Stimulated activated effector memory CD8-positive, alpha-beta T cell treated with anti-CD3 and anti-CD28 coated beads, Interleukin-12 subunit alpha, Interleukin-12 subunit beta, amount 100 ng/mL, for 72 hours (primary cell): ENCODE measurements around the gene GALNT2.

Experiments used
- ATAC-seq: fragments of 150-1000 bp; cut with Tn5 transposase; 2 replicates; pipeline ENCODE4 v1.10.0; 2021
- DNase-seq, 2 donors: peaks; one replicate each; pipeline ENCODE4 v3.0.0; 2021 to 2022; ENCODE audit warnings: low spot score in 2 of 2
- H3K27ac Mint-ChIP-seq: one replicate; pipeline ENCODE4 v1.8.0; 2022; ENCODE audit warnings: mild to moderate bottlenecking, mixed read lengths
- H3K36me3 Mint-ChIP-seq: one replicate; pipeline ENCODE4 v1.8.0; 2022; ENCODE audit warnings: mild to moderate bottlenecking, mixed read lengths
- H3K4me1 Mint-ChIP-seq: one replicate; pipeline ENCODE4 v1.8.0; 2022; ENCODE audit warnings: mixed read lengths
- H3K4me3 Mint-ChIP-seq: one replicate; pipeline ENCODE4 v1.8.0; 2022; ENCODE audit warnings: mild to moderate bottlenecking, mixed read lengths
- H3K9me3 Mint-ChIP-seq: one replicate; pipeline ENCODE4 v1.8.0; 2022; ENCODE audit warnings: mixed read lengths

Gene GALNT2

DNA sequence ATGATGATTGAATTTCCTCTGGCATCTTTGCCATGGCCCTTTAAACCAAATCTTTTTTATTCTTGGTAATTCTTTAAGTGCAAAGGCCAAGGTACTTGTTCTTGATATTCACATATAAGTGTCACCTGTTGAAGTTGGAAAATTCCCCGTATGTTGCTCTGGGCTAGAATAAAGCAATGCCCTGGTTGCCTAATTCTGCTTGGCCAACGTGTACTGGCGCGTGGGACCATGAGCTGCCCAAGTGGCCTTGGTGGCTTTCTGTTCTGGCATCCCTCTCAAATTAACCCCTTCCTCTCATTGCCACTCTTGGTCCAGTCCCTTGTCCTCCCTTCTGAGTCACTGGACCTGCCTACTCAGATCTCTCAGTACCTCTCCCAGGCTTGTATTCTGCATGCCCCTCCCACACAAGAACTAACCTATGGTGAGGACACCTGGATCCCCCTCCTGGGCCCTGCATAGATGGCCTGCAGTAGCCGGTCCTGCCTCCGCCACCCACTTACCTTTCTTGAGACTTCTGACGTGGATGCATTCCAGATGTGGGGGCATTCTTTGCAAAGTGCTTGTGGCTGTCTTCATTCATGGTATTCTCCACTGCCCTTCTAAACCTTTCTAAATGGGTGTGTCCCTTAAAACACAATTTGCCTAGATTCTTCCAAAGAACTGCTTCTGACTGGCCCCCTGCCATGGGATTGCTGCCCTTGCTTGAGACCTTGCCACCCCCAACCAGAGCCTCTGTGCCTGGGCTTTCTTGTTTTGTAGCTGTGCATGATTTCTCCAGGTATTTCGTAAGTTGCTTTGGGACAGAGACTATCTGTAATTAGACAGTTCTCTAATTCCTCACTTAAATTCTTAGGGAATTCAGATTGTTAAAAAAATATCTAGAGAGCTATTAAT, 152.4 kb downstream of the GALNT2 start:
- H3K9me3 Mint-ChIP-seq, result no peaks in the 10 kb centered on the region
- no peak for DNase-seq
- no peak overlapping the region for H3K4me3 Mint-ChIP-seq
- peaks cover 42% of the 10 kb centered on the region for H3K4me1 Mint-ChIP-seq
- H3K27ac Mint-ChIP-seq, result no peak overlapping the region
- no peaks in the 10 kb centered on the region for H3K36me3 Mint-ChIP-seq
- ATAC-seq, result no peak

DNA sequence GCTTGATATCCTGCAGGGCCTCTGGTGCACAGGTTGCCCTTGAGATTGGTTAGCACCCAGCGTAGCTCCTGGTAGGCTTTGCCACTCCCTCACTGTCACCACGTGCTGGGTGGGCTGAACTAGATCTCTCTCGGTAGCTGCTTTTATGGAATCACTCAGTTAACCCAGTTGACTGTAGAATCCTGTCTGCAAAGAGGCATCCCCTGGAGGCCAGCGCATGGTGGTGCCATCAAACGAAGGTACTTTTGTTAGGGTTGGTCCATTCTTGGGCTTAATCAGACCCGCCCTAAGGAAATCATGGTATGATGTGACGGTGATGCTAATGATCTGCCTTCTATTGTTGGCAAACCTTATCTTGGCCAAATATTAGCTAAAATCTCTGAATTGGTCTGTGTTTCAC, 153.4 kb downstream of the GALNT2 start:
- ATAC-seq, result no peak
- H3K4me3 Mint-ChIP-seq, result no peak overlapping the region
- H3K36me3 Mint-ChIP-seq, result no peaks in the 10 kb centered on the region
- no peaks in the 10 kb centered on the region for H3K9me3 Mint-ChIP-seq
- H3K4me1 Mint-ChIP-seq, result peaks cover 36% of the 10 kb centered on the region
- no peak for DNase-seq
- no peak overlapping the region for H3K27ac Mint-ChIP-seq

DNA sequence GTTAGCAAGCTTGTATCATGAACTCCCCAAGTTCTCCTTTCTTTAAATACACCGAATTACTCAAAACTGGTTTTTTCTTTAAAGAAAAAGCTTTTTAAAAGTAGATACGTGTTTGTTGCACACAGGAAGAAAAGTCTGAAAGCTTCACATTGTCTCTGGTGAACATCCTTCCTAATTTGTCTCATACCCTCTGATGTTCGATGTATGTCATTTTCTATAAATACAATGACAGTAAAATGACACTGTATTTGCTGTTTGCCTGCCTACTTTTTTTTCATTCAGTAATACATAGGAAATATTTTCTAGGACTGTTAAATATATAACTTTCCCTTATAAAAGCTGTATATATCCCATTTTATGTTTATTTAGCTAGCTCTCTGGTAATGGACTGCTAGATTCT, 153.9 kb downstream of the GALNT2 start:
- H3K36me3 Mint-ChIP-seq, result no peaks in the 10 kb centered on the region
- DNase-seq (no peak), ATAC-seq (no peak)
- peaks cover 36% of the 10 kb centered on the region for H3K4me1 Mint-ChIP-seq
- no peak overlapping the region for H3K4me3 Mint-ChIP-seq
- no peaks in the 10 kb centered on the region for H3K9me3 Mint-ChIP-seq
- H3K27ac Mint-ChIP-seq, result no peak overlapping the region

DNA sequence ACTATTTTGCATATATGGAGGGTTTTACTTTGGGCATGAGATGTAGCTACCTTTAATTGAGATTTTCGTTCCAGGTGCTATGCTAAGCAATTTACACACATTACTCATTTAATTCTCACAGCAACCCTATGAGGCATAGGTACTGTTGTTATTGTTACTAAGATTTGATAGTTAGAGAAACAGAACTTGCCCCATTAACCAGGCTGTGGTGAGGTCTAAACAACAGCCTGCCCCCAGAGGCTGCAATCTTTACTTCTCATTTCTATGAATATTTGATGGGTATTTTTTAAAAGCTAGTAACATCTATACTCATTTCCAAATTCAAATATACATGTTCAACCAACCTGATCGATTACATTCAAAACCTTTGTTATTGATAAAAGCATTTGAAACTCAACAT, 155.6 kb downstream of the GALNT2 start:
- DNase-seq (no peak), ATAC-seq (peak; percentile 83)
- peaks cover 36% of the 10 kb centered on the region for H3K4me1 Mint-ChIP-seq
- no peaks in the 10 kb centered on the region for H3K9me3 Mint-ChIP-seq
- H3K27ac Mint-ChIP-seq, result no peak overlapping the region
- no peak overlapping the region for H3K4me3 Mint-ChIP-seq
- no peaks in the 10 kb centered on the region for H3K36me3 Mint-ChIP-seq

DNA sequence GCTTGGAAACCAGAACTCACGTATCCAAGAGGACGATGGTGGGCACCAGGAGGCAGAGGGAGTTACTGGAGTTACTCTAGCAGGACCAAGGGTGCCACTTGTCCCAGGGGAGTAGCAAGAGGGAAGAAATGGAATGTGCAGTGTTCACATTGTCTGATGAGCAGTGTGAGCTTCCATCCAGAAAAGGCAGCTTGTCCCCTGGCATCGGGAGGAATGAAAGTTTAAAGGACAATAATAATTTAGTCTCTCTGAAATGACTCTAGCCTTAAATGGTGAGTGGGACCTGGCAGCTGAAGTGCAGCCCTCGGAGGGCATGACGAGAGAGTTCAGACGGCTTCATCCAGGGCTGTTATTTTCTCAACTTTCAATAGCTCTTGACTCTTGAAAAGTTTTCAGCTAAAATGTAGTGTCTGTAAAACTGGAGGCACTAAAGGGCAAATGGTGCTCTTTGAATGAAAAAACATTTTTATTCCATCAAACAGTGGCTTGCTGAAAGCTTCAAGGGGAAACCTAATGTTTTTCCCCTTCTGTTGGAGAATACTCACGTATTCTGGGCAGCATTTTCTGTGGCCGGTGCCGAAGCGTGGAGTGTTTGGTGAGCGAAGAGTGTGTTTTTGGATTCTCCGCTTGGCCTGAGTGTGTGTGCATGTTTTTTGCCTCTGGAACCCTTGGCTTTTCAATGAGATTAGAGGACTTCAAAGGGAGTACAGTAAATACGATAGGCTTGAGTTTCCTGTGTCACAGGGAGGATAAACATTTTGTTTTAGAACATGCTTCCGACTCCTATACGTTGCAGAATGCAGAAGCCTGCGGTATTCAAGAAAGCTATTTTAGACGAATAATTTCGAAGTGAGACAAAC, 157.3 kb downstream of the GALNT2 start:
- H3K9me3 Mint-ChIP-seq, result no peaks in the 10 kb centered on the region
- H3K4me3 Mint-ChIP-seq, result no peak overlapping the region
- H3K27ac Mint-ChIP-seq, result no peak overlapping the region
- H3K4me1 Mint-ChIP-seq, result peaks cover 23% of the 10 kb centered on the region
- DNase-seq, result no peak
- ATAC-seq, result no peak
- no peaks in the 10 kb centered on the region for H3K36me3 Mint-ChIP-seq

DNA sequence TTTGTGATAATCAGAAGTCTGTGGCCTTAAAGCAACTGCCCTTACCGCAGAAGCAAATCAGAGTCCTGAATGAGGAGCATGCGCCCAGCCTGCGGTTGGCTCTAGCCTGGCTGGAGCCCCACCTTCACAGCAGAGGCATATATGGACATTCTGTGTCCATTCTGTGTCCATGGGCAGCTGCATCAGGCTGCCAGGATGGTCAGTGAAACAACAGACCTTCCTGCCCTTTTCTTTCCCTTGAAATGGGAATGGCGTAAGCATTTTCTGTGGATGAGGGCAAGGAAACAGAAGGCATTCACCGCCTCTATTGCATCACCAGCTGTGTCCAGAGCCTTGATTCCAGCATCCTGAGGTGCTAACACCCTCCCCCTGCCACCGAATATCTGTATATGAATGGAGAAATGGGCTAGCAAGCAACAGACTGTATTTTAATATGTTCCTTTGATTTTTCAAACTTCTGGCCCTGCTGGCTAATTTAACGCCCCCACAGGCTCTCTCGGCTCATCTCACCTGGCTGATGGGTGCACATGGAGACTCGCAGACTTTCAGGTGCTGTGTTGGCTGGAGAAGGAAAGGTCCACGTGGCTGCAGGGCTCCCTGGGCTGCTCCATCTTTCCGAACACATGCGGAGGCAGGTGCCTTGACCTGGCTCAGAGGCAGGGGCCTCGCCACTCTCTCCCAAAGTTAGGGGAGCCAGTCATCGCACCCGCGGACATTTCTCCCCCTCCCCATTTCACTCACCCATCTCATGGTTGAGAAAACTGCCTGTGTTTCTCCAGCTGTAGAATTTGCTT, 159.2 kb downstream of the GALNT2 start:
- DNase-seq (no peak), ATAC-seq (no peak)
- no peaks in the 10 kb centered on the region for H3K36me3 Mint-ChIP-seq
- H3K4me1 Mint-ChIP-seq, result peaks cover 25% of the 10 kb centered on the region
- H3K27ac Mint-ChIP-seq, result no peak overlapping the region
- no peak overlapping the region for H3K4me3 Mint-ChIP-seq
- H3K9me3 Mint-ChIP-seq, result no peaks in the 10 kb centered on the region

DNA sequence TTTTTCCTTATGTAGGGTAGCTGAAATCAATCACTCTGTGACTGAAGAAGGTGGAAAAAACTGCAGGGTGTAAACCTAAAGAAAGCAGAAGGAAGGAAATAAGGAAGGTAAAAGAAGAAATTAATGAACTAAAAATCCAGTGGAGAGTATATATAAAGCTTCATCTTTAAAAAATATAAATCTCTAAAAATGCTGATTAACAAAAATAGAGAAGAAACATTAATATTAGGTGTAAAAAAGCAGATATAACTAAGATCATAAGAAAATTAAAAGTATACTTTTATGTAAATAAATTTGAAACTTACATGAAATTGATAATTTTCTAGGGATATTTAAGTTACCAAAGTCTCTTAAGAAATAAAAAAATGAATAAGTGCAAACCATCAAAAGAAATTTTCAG, 159.8 kb downstream of the GALNT2 start:
- DNase-seq (no peak), ATAC-seq (no peak)
- peaks cover 31% of the 10 kb centered on the region for H3K4me1 Mint-ChIP-seq
- no peak overlapping the region for H3K4me3 Mint-ChIP-seq
- H3K27ac Mint-ChIP-seq, result no peak overlapping the region
- H3K9me3 Mint-ChIP-seq, result no peaks in the 10 kb centered on the region
- no peaks in the 10 kb centered on the region for H3K36me3 Mint-ChIP-seq

DNA sequence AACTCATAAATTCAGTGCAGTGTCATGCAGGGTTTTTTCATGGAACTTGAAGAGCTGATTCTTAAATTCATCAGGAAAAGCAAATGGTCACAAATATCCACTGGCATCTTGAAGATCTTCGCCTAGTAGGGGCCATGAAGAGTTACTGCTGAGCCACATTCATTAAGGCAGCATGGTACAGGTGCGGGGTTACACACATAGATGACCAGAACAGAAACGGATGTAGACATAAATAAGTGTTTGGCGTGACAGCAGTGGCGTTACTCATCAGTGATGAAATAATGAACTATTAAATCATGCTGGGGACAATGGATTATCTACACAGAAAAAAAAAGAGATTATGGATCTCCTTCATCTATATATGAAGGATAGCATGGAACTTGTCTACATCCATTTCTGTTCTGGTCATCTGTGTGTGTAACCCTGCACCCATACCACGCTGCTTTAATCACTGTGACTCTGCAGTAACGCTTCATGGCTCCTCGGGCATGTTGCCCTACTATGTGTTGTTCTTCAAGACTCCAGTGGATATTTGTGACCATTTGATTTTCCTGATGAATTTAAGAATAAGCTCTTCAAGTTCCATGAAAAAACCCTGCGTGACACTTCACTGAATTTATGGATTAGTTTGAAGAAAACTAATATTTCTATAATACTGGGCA, 161.3 kb downstream of the GALNT2 start:
- no peak for DNase-seq
- no peak for ATAC-seq
- Mint-ChIP-seq H3K27ac (no peak overlapping the region), H3K9me3 (no peaks in the 10 kb centered on the region), H3K36me3 (no peaks in the 10 kb centered on the region), H3K4me1 (peaks cover 16% of the 10 kb centered on the region), H3K4me3 (no peak overlapping the region)

DNA sequence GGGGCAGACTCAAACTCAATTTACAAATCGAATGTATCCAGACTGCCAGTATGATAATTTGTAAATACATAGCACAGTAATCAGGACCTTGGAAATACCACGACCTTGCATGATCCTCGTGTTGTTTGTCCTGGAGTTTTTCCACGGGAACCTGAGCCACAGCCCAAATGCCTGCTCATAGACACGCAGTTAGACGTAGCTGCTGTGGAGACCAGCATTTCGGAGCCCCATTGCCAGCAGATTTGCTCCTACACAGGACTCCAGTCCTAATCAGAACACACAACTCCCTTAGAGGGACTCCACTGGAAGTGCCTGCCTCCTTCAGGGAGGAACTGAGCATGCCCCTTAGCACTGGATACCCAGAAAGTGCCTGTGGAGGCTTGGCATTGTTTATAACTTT, 163.2 kb downstream of the GALNT2 start:
- Mint-ChIP-seq H3K9me3 (no peaks in the 10 kb centered on the region), H3K27ac (no peak overlapping the region)

DNA sequence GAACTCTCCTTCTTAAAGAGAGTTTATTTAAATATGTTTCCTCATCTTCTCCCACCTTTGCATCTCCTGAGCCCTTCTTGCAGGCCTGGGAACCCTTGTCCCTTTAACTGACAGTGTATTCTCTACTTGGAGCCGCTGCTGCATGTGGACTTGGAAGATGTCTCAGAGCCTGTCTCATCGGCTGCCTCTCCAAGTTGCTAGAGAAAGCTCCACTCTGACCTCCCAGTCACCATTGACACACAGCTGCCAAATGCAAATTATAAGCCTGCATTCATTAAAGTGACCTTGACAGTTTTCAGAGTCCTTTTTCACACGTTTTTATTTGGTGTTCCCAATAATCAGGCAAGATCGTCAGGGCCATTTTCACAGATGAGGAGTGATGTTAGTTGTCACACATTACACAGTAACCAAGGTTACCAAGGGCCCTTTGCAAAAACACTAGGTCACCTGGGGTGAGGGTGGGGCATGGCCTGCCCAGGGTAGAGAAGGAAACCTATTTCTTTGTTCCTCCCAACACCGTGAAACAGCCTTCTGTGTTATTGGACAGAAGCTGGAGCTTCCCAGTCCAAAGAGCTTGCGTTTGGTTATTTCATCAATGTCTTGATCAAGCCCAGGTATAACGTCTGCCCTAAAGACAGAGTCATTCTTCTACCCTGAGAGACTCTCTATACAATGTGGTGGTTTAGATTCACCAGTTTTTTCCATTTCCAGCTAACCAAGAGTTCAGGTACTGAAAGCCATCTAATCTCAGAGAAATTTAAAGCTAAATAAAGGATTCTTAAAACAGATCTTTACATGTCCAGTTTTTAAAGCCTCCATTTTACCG, 164.1 kb downstream of the GALNT2 start:
- DNase-seq (no peak), ATAC-seq (peak; percentile 65)
- no peaks in the 10 kb centered on the region for H3K9me3 Mint-ChIP-seq
- H3K36me3 Mint-ChIP-seq, result no peaks in the 10 kb centered on the region
- peaks cover 21% of the 10 kb centered on the region for H3K4me1 Mint-ChIP-seq
- no peak overlapping the region for H3K4me3 Mint-ChIP-seq
- H3K27ac Mint-ChIP-seq, result peak overlapping the region; percentile 44

More for the DNA sequence above, 163.2 kb downstream of the GALNT2 start:
- H3K4me1 Mint-ChIP-seq, result peaks cover 21% of the 10 kb centered on the region
- no peak overlapping the region for H3K4me3 Mint-ChIP-seq
- DNase-seq (no peak), ATAC-seq (no peak)
- no peaks in the 10 kb centered on the region for H3K36me3 Mint-ChIP-seq

DNA sequence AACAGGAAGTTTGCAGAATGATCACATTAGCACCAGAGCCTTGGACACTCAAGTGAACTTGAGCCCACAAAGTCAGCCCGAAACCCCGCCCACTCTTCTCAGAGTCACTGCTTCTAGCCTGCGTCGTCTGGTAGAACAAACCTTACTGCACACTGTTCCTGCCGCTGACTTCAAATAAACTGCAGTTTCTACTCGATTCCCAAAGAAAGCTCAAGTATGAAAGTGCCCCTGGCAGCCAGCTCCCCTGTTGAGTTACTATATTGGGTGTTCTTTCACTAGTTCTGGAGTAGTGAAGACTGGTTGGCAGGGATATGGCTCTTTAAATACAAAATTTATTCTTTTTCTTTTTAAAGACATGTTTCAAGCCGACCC, 164.7 kb downstream of the GALNT2 start:
- Mint-ChIP-seq H3K27ac (peak overlapping the region; percentile 44), H3K4me3 (no peak overlapping the region), H3K9me3 (no peaks in the 10 kb centered on the region), H3K4me1 (peaks cover 21% of the 10 kb centered on the region), H3K36me3 (no peaks in the 10 kb centered on the region)
- ATAC-seq, result peak; percentile 67
- DNase-seq, result no peak

DNA sequence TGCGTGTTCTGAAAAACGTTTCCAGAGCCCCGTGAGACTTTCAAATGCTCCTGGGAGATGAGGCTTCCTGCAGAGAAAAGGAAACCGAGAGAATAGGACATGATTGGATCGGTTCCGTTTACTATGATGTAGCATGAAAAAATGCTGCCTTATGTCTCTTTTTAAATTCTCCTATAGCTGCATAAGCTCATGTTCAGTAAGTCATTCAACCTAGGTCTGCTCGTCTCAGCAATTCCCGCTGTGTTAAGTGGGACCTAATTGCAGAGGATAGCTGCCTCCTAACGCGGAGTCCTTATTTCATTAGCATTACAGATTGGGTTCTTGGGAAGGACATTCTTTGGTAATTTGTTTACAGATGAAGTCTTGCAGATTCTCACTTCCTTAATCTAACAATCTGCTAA, 165.3 kb downstream of the GALNT2 start:
- no peak overlapping the region for H3K27ac Mint-ChIP-seq
- peaks cover 21% of the 10 kb centered on the region for H3K4me1 Mint-ChIP-seq
- DNase-seq (no peak), ATAC-seq (no peak)
- H3K9me3 Mint-ChIP-seq, result no peaks in the 10 kb centered on the region
- H3K36me3 Mint-ChIP-seq, result no peaks in the 10 kb centered on the region
- H3K4me3 Mint-ChIP-seq, result no peak overlapping the region

DNA sequence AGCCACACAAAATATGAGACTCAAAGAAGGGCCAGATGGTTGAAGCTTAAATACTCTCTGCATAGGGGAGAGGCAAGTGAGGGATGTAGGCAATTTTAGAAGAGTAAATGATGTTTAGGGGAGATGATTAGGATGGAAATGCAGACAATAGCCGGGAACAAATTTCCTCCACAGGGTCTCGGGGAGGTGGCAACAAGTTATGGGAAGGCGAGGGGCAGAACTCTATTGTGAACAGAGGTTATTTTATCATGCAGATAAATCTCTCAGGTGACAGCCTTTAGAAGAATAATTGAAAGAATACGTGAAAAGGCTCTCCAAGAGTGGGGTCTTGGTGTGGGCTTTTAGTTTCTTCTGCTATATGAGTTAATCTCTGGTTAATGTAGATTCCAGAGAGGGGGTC, 166.7 kb downstream of the GALNT2 start:
- no peaks in the 10 kb centered on the region for H3K36me3 Mint-ChIP-seq
- H3K4me3 Mint-ChIP-seq, result no peak overlapping the region
- ATAC-seq (no peak), DNase-seq (no peak)
- peaks cover 21% of the 10 kb centered on the region for H3K4me1 Mint-ChIP-seq
- H3K27ac Mint-ChIP-seq, result no peak overlapping the region
- H3K9me3 Mint-ChIP-seq, result no peaks in the 10 kb centered on the region

DNA sequence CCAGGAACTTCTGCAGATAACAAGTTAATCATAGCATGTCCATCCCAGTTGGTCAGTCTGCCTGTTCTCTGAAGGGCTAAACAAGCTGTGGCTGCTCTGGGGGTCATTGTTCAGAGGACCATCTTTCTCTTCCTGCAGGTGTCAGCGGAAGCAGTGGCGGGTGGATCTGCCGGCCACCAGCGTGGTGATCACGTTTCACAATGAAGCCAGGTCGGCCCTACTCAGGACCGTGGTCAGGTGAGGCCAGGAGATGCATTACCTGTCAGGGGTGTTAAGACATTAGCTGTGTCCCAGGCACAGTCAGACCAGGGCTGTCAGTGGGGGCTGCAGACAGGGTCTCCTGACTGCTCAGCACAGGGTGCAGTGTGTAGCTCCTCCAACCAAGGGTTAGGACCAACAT, 168.8 kb downstream of the GALNT2 start:
- H3K36me3 Mint-ChIP-seq, result peaks cover 5% of the 10 kb centered on the region
- H3K27ac Mint-ChIP-seq, result no peak overlapping the region

More for the DNA sequence above, 168.8 kb downstream of the GALNT2 start:
- Mint-ChIP-seq H3K4me3 (no peak overlapping the region), H3K4me1 (peaks cover 32% of the 10 kb centered on the region), H3K9me3 (no peaks in the 10 kb centered on the region)
- ATAC-seq (no peak), DNase-seq (no peak)
